ES-I3 (cell line): ENCODE data around the gene UBXN4.
"Not testable (repeated sequence)": the region's sequence is repeated elsewhere in the genome, so short reads cannot be mapped to it uniquely, and the experiment has no call there.

Experiments used
- H3K36me3 ChIP-seq: 2 replicates; pipeline ENCODE4 v1.6.1; 2013; ENCODE audit warnings: mild to moderate bottlenecking, low read length, control low read depth, moderate library complexity; ENCODE audit not compliant: insufficient read depth
- H3K4me1 ChIP-seq: 2 replicates; pipeline ENCODE4 v1.6.1; 2013; ENCODE audit warnings: mild to moderate bottlenecking, control low read depth, low read length; ENCODE audit not compliant: insufficient read depth
- H3K9ac ChIP-seq: 2 replicates; pipeline ENCODE4 v1.6.1; 2013; ENCODE audit warnings: low read depth, mild to moderate bottlenecking, low read length, moderate library complexity
- H3K9me3 ChIP-seq: 2 replicates; pipeline ENCODE4 v1.6.1; 2013; ENCODE audit warnings: mild to moderate bottlenecking, low read length, moderate library complexity; ENCODE audit not compliant: control insufficient read depth, insufficient read depth

Gene UBXN4

DNA sequence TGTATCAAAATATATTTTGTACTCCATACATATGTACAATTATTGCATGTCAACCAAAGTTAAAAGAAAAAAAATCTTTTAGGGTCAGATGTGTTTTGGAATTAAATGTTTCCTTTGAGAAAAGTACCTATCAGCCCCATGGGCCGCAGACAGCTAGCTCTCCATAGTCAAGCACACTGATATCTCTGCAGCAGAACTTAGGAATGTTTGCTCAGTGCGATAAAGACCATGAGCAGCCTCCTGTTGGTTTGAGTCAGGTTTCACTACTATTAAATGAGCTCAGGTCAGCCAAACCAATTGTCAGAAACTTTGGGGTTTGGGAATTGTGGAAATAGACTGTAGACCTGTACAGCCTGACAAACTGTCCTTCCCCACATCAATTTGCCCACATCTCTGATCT is 61.6 kb downstream of the UBXN4 start:
- Histone ChIP-seq H3K9ac (no peak overlapping the region), H3K4me1 (no peaks in the 10 kb centered on the region), H3K36me3 (no peaks in the 10 kb centered on the region), H3K9me3 (no peaks in the 10 kb centered on the region; the same call in 1 of the 2 replicates)

DNA sequence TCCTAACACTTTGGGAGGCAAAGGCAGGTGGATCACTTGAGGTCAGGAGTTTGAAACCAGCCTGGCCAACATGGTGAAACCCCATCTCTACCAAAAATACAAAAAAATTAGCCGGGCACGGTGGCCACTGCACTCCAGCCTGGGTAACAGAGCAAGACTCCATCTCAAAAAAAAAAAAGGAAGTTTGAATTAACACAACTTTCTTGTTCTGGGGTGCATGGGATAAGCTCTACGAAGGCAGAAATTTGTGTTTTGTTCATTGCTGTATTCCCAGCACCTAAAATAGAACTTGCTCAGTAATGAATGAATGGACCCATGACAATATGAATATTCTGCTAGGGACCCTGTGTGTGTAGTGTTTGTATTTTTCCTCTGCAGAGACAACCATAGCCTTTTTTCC is 66.2 kb downstream of the UBXN4 start:
- H3K9me3 ChIP-seq, H3K36me3 ChIP-seq, H3K9ac ChIP-seq, H3K4me1 ChIP-seq: not testable (repeated sequence)

DNA sequence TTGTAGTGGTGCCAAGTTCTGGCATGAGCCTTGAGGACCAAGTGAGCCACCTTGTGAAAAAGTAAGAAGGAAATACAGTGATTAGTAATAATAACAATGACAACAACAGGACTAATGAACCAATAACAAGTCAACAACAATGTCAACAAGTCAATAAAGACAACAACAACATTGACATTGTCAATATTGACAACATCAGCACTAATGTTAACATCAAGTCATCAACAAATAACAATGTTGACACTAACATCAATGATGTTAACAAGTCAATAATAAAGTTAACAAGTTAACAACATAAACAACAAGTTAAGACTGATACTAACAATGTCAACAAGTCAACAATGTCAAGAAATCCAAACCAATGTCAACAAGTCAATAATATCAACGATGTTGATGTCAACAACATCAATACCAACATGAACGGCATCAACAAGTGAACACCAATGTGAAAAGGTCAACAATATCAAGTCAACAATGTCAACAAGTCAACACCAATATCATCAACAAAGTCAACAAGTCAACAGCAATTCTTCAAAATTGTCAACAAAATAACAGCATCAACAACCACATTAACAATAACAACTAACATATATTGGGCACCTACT is 71.4 kb downstream of the UBXN4 start:
- Histone ChIP-seq H3K36me3 (no peaks in the 10 kb centered on the region), H3K4me1 (no peaks in the 10 kb centered on the region), H3K9me3 (no peaks in the 10 kb centered on the region), H3K9ac (no peak overlapping the region)

DNA sequence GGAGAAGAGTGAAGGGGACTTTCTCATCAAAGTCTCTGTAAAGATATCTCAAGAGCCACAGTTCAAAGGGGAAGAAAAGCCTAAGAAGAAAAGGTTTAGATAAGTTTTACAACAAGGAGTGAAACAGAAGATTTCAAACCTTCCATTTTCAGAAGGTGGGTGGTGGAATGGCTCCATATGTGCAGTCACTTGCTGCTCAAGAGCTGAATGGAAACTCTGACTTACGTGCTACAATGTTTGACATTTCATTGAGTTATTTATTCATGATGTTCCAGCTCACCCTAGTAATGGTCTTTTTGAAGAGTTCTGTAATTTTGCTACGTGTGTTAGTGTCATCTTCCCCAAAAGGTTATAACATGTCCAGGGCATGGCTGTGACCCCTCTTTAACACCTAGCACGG is 73.6 kb downstream of the UBXN4 start:
- H3K9me3 ChIP-seq, result no peaks in the 10 kb centered on the region
- no peaks in the 10 kb centered on the region for H3K36me3 ChIP-seq
- H3K9ac ChIP-seq, result no peak overlapping the region
- no peaks in the 10 kb centered on the region for H3K4me1 ChIP-seq

DNA sequence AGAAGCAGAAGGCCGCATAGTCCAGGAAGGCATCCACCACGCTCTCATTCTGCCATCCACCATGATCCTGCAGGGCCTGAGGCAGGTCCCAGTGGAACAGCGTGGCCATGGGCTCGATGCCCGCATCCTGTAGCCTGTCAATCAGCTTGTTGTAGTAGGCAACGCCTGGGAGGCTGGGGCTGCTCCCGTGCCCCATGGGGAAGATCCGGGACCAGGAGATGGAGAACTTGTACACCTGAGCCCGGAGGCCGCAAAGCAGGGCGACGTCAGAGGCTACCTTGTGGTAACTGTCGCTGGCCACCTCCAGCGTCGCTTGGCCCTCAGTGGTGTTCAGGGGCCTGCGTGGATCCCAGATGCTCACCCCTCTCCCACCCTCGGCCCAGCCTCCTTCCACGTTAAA is 75.8 kb downstream of the UBXN4 start:
- Histone ChIP-seq H3K4me1 (no peaks in the 10 kb centered on the region), H3K36me3 (no peaks in the 10 kb centered on the region), H3K9ac (no peak overlapping the region), H3K9me3 (no peaks in the 10 kb centered on the region)

DNA sequence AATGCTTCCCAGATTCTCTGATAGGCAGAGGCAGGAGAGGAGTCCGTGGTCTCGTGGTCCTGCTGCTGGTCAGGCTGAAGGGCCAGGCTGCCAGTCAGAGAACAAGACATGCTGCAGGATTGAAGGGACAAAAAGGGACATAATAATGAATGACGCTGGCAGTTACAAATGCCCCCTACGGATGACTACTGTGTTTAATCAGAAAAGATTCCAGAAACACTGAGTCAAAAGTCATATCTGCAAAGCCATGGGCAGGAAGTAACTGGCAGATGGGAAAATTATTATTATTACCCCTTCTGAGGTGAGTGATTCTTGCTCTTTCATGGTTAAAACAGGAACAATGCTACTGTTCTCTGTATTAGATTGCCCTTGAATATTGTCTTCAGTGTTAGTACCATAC is 76.3 kb downstream of the UBXN4 start:
- Histone ChIP-seq H3K9me3 (no peaks in the 10 kb centered on the region), H3K4me1 (no peaks in the 10 kb centered on the region), H3K36me3 (no peaks in the 10 kb centered on the region), H3K9ac (no peak overlapping the region)

GRCh38 chr2:135818937-135819610 is 77.4 kb downstream of the UBXN4 start:
- H3K9ac ChIP-seq, result no peak overlapping the region
- H3K4me1 ChIP-seq, result no peaks in the 10 kb centered on the region
- no peaks in the 10 kb centered on the region for H3K9me3 ChIP-seq
- H3K36me3 ChIP-seq, result no peaks in the 10 kb centered on the region

GRCh38 chr2:135820003-135820618 is 78.5 kb downstream of the UBXN4 start:
- H3K36me3 ChIP-seq, result no peaks in the 10 kb centered on the region
- H3K4me1 ChIP-seq, result no peaks in the 10 kb centered on the region
- H3K9me3 ChIP-seq, result no peaks in the 10 kb centered on the region
- no peak overlapping the region for H3K9ac ChIP-seq

- H3K36me3 ChIP-seq, result no peaks in the 10 kb centered on the region
- no peaks in the 10 kb centered on the region for H3K9me3 ChIP-seq
- H3K4me1 ChIP-seq, result no peaks in the 10 kb centered on the region
- no peak overlapping the region for H3K9ac ChIP-seq
Measured at GRCh38 chr2:135821190-135821589, 79.5 kb downstream of the UBXN4 start.

GRCh38 chr2:135822855-135823254 is 81.2 kb downstream of the UBXN4 start:
- Histone ChIP-seq H3K36me3 (no peaks in the 10 kb centered on the region), H3K4me1 (no peaks in the 10 kb centered on the region), H3K9me3 (no peaks in the 10 kb centered on the region), H3K9ac (no peak overlapping the region)

GRCh38 chr2:135825131-135825530 is 83.5 kb downstream of the UBXN4 start:
- no peaks in the 10 kb centered on the region for H3K9me3 ChIP-seq
- no peak overlapping the region for H3K9ac ChIP-seq
- no peaks in the 10 kb centered on the region for H3K4me1 ChIP-seq
- no peaks in the 10 kb centered on the region for H3K36me3 ChIP-seq

DNA sequence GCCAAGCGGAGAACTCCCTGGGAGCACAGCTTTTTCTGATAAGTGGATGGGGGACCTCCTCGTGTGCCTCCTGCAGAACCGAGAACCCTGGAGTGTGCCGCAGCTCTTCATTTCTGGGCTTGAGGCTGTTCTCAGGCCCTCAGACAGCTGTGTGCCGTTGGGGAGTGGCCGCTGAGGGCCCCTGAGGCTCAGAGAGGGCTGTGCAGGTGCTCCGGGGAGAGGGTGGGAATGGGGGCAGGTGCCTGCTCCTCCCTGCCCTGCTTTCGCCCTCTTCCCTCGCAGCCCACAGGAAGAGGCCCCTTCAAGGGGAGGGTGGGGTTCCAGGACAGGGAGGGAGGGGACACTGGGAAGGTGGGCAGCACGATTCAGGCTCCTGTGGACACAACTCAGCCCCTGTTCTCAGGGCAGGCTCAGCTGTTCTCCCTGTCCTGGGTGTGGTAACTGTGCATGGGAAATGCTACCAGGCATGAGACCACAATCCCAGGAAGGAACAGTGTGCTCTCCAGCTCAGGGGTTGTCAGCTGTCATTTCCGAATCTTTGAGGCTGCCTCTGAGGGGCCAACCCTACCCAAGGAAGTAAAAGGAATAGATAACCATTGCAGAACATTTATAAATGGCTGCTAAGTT is 84.0 kb downstream of the UBXN4 start:
- Histone ChIP-seq H3K36me3 (no peaks in the 10 kb centered on the region), H3K9me3 (no peaks in the 10 kb centered on the region), H3K4me1 (no peaks in the 10 kb centered on the region), H3K9ac (no peak overlapping the region)

GRCh38 chr2:135826544-135826943 is 84.9 kb downstream of the UBXN4 start:
- H3K36me3 ChIP-seq, result no peaks in the 10 kb centered on the region
- H3K9ac ChIP-seq, result no peak overlapping the region
- H3K9me3 ChIP-seq, result no peaks in the 10 kb centered on the region
- H3K4me1 ChIP-seq, result no peaks in the 10 kb centered on the region

GRCh38 chr2:135829378-135830135 is 87.9 kb downstream of the UBXN4 start:
- H3K36me3 ChIP-seq, result no peaks in the 10 kb centered on the region
- H3K9ac ChIP-seq, result no peak overlapping the region
- no peaks in the 10 kb centered on the region for H3K4me1 ChIP-seq
- H3K9me3 ChIP-seq, result no peaks in the 10 kb centered on the region
